HG02884 (cell line): Measurements from ENCODE around the gene ERVMER34-1.
A peak's percentile ranks its signal among the peaks of the same experiment; 100 is the strongest.

Experiments
- ATAC-seq: cut with Tn5 transposase; IDR thresholded peaks from one replicate; pipeline ENCODE4 v1.9.1; 2021; ENCODE audit warnings: mild to moderate bottlenecking, moderate library complexity; ENCODE audit not compliant: unreplicated experiment

ERVMER34-1 gene

DNA sequence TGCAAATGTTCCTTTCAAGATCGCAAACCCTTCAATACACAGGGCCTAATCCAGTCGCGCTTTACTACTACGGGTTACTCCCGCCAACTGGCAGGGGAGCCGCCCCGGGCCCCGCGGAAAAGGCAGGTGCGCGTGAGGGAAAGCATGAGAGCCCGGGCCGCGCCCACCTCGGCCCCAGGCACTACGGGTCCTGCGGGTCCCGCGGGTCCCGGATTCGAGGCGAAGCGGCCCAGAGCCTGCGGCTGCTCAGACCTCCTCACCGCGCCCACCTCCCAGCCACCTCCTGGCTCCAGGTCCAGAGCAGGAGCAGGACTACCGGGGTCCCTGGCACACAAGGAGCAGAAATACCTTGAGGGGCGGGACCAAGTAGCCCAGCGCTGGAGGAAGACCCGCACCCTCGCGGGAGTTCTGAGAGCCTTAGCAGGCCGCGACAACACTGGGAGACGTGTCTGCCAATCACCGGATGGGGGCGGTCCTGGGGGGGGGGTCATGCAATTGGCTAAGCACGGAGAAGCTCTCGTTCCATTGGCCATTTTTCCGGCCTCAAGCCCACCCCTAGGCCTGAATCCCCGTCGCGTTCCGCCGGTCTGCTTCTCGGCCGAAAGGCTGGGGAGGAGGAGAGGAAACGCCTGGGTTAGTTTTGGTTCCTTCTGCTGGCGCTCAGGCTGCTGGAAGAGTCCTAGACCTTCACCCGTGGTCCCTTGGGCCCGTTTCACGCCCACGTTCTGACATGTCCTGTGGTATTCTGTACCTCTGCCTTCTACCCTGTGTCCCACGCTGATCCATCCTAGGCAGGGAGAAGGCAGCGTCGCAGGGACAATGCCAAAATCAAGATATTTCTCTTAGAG lies 29.0 kb downstream of the ERVMER34-1 start:
- peak; percentile 90 for ATAC-seq

DNA sequence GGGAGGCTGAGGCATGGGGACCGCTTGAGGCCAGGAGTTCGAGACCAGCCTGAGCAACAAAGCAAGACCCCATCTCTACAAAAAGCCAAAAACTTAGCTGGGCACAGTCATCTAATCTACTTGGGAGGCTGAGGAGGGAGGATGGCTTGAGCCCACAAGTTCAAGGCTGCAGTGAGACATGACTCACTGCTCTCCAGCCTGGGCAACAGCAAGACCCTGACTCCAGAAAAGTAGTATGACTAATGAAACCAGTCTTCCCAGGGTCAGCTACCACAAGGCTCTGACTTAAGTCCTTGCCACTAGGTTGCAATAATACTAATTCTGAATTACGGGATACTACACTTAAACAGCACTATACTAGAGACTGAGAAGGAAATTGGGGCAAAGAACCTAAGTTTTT lies 33.1 kb downstream of the ERVMER34-1 start:
- no peak for ATAC-seq

- no peak for ATAC-seq
Observed at GRCh38 chr4:52716364-52717151, 34.7 kb downstream of the ERVMER34-1 start.

GRCh38 chr4:52715914-52716313 lies 35.3 kb downstream of the ERVMER34-1 start:
- peak; percentile 22 for ATAC-seq

DNA sequence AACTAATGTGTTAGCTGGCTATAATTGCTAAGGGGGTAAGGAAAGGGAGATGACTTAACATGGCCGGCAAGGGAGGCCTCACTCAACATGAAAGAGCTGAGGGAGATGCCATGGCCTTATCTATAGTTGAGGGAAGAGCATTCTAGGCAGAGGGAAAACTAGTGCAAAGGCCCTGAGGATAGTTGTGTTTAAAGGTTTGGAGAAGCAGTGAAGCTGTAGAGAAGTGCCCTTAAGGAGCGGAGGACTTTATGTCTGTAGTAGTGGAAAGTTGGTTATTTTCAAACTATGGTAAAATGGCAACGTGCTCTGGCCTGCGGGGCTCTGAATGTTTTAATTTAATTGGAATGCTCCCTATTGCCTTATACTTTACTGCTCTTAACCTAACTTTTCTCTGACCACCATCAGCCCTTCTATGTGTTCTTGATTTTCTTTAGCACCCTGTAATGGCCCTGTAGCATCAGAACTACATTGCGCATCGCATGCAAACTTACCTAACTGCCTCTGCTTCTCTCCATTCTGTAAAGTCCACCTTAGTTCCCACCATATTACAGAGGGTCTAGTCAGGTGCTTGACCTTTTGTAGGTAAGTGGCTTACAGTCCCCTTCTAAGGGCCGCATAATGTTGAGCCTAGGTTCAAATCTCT lies 35.8 kb downstream of the ERVMER34-1 start:
- ATAC-seq: no peak

- no peak for ATAC-seq
Observed at GRCh38 chr4:52714597-52715254, 36.5 kb downstream of the ERVMER34-1 start.

DNA sequence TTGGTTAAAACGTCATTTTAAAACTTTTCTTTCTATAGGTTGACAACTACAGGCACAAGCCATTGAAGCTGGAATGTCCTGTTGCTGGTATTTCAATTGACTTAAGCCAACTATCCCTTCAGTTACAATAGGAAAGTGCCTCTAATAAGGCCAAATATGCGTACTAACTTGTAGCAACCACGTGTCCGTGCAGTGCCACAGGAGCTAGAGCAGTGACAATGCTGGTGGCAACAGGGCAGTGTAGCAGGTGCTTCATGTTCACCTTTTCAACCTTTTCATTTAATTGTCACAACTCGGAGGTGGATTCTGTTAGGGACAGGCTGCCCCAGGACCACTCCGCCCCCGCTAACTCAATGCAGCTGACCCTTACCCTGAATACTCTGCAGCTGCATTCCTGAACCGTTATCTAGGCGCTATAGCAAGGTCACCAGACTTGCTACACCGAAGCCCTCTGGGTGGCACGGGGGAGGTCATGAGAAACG lies 37.7 kb downstream of the ERVMER34-1 start:
- ATAC-seq: no peak

DNA sequence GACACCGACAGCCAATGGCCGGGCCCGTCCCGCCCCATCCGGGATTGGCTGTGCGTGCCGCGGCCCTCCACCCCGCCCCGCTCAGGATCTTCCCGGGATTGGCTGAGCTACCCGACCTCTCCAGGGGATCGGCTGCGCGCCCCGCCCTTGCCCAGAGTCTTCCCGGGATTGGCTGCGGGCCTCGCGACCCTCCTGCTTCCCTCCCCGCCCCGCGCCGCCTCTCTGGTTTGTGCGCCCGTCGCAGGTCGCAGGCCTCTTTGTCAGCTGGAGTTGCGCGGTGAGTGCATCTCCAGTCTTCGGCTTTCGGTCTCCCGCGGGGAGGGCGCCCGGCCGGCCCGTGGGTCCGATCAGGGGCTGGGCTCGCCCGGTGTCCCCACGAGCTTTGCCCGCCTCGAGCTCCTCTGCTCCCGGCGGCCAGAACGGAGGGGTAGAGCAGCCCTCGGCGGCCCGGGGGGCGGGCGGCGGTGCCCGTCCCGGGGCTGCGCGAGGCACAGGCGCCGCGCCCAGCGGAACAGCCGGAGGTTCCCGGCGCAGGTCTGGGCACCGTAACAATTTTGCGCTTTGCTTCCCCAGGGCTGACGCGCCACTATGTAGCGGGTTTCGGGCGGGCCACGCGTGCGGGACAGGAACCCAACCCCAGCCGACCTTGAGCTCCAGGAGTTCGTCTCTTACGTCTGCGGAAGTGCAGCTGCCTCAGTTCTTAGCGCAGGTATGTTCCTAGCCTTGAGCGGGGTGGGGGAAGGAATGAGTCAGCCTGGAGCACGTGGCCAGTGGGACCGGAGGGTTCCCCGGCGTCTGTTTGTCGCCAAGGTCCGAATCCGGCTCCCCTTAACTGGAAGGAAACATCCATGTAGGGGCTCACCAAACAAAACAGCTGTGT lies 38.7 kb downstream of the ERVMER34-1 start:
- ATAC-seq: peak; percentile 74

- peak; percentile 0 for ATAC-seq
Observed at GRCh38 chr4:52711834-52712250, 39.4 kb downstream of the ERVMER34-1 start.

DNA sequence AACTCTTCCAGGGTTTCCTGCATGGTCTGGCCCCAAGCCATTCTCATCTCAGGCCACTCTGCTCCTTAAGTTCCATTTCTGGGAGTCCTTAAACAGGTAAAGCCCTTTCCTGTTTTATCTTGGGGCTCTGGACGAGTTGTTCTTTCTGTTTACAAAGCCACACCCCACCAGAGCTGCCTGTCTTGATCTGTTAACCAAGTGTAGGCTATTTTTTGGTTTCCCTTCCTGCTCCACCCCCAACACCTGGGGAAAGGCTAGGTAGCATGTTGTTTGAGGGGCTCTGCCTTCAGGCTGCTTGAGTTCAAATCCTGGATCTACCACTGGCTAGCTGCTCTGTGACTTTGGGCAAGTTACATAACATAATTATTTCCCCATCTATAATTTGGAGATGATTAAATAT lies 40.0 kb downstream of the ERVMER34-1 start:
- ATAC-seq: no peak

DNA sequence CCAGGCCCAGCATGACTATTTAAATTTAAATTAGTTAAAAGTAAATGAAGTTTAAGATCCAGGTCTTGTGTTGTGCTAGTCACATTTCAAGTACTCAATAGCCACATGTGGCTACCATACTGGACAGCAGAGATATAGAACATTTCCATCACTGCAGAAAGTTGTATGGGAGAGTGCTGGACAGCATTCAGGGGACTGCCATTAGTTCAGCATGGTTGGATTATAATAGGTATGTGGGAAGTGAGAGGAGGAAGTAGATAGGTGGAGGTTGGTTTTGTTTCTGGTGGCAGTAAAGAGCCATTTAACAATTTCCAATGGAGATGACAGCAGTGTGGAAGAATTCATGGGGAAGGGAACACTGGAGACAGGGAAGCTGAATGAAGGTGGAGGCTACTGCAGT lies 42.1 kb downstream of the ERVMER34-1 start:
- no peak for ATAC-seq

DNA sequence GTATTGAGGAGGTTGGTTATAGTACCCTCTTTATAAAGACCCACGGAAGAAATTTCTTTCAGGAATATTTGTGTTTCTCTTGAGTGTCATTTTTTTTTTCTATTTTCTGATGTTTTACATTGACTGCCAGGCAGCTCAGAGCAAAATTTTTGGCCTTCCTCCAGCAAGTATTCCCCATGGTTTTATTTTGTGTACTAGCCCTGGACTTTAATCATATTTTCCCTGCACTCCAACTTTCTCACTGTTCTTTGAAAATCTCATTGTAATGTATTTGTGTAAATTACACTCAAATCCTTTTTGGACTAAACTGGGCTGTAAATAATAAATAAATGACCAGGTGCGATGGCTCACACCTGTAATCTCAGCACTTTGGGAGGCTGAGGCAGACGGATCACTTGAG lies 46.6 kb downstream of the ERVMER34-1 start:
- ATAC-seq: no peak

DNA sequence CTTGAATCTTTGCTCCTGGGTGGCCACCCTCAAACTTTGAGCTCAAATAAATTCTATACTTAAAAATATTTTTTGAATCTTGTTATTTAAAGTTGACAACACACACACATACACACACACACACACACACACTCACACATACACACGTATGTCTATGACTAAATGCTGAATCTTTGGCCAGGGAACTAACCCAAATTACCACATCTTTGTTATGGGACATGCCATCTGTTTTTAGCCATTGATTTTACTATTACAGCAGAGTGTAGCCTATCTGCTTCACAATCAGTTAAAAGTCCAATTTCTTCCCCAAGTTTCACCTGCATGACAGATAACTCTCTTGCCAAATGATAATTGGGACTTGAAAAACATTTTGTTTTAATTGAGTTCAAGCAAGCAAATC lies 47.1 kb downstream of the ERVMER34-1 start:
- no peak for ATAC-seq

- ATAC-seq: peak; percentile 91
Observed at GRCh38 chr4:52701207-52701606, 50.0 kb downstream of the ERVMER34-1 start.

DNA sequence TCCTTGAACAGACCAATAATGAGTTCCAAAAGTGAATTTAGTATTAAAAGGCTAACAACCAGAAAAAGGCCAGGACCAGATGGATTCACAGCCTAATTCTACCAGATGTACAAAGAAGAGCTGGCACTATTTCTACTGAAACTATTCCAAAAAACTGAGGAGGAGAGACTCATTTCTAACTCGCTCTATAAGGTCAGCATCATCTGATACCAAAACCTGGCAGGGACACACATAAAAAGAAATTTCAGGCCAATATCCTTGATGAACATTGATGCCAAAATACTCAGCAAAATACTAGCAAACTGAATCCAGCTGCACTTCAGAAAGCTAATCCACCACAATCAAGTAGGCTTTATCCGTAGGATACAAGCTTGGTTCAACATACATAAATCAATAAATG lies 56.3 kb downstream of the ERVMER34-1 start:
- ATAC-seq: no peak

DNA sequence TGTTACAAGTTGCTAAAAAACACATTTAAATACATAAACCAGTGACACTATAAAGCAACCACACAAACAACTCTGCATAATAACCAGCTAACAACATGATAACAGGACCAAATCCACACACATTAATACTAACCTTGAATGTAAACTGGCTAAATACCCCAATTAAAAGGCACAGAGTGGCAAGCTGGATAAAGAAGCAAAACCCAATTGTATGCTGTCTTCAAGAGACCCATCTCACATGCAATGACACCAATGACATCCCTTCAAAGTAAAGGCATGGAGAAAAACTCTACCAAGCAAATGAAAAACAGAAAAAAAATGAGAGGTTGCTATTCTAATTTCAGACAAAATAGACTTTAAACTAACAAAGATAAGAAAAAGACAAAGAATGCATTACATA lies 57.7 kb downstream of the ERVMER34-1 start:
- no peak for ATAC-seq
